Measurements from ENCODE around the gene HDGFL2.
"Not testable (repeated sequence)": the region's sequence is repeated elsewhere in the genome, so short reads cannot be mapped to it uniquely, and the experiment has no call there.

HDGFL2 gene

GRCh38 chr19:4529924-4530522, 57.9 kb downstream of the HDGFL2 start:
- in situ Hi-C loops (cut with MboI; ENCODE audit: low sequenced_read_pairs): no loop called here

GRCh38 chr19:4531562-4532165, 59.6 kb downstream of the HDGFL2 start:
- in situ Hi-C loops (cut with MboI; ENCODE audit: low sequenced_read_pairs): no loop called here

GRCh38 chr19:4533334-4533733, 61.2 kb downstream of the HDGFL2 start:
- in situ Hi-C loops (cut with MboI; ENCODE audit: low sequenced_read_pairs): no loop called here

GRCh38 chr19:4533835-4534424, 61.8 kb downstream of the HDGFL2 start:
- in situ Hi-C loops (cut with MboI; ENCODE audit: low sequenced_read_pairs): no loop called here

DNA sequence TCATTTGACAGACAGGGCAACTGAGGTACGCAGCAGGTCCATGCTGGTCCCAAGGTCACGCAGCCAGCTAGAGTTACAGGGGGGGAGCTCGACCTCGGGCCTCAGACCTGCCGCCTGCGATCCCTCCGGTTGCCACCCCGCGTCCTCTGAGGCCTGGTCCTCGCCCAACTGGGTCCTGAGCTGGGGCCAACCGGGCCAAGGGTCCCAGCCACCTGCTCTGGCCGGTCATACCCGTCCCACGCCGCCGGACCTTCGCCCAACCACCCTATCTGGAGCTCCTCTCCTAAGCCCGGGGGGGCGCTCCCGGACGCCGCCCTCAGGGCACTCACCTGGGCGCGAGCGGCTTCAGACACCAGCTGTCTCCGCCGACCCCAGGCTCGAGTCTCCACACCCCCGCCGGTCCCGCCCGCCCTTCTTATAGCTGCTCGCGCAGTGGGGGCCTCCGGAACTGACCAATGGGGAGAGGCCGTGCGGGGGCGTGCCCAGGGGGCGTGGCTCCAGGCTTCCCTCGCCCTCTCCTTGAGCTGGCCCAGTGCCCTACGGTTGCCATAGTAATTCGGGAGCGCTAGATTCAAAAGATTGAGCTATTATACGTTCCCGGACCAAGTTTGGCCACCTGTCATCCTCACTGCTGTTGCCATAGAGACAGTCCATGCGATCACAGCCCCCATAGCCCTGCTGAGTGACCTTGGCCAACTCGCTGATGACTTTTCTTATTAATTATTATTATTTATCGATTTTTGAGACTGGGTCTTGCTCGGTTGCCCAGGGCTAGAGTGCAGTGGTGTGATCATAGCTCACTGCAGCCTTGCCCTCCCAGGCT, 63.0 kb downstream of the HDGFL2 start, which contains the start of gene PLIN5:
PLIN5 (minus strand) TSS at position 389 of the 823 bp plus-strand sequence. CDS start 1,150 bp downstream, outside the sequence.
- in situ Hi-C loops (cut with MboI; ENCODE audit: low sequenced_read_pairs): no loop called here

DNA sequence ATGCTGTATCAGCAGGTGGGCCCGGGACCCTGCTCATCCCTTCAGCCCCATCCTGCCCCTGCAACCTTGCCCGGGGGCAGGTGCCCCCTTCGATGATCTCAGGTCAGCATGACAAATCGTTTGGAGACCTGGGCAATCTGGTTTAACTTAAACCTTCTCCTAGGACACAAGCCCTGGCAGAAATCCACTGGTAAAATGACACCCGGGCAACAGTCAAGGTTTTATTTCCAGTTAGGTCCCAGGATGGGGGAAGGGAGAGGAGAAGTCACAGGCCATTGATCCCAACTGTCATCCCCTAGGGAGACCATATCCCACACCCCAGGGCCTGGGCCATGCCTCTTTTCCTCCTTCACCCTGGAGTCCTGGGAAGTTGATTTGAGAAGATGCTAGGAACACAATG, 64.7 kb downstream of the HDGFL2 start:
- in situ Hi-C loops (cut with MboI; ENCODE audit: low sequenced_read_pairs): no loop called here

DNA sequence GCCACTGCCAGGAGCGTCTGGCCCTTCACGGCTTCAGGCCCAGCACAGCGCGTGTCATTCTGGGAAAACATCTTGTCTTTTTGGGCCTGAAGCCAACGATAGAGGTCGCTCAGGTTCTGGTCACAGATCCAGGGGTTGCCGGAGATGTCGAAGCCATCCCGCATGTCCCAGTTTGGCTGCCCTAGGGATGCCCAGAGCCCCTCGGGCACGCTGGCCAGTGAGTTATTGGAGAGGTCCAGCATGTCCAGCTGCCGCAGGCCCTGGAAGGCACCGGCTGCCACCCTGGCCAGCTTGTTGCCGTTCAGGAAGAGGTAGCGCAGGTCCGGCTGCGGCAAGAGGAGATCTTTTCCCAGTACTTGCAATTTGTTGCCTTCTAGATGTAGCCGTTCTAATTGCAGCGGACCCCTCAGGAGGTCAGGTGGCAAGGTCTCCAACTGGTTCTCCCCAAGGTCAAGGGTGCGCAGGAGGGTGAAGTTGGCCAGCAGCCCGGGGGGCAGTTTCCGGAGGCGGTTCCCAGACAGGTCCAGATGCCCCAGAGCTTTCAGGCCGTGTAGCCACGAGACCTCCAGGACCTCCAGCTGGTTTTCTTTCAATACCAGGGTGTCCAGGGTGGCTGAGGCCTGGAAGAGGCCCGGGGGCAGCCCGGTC, 66.0 kb downstream of the HDGFL2 start:
- in situ Hi-C loops (cut with MboI; ENCODE audit: low sequenced_read_pairs): no loop called here

GRCh38 chr19:4538601-4538954, 66.5 kb downstream of the HDGFL2 start:
- in situ Hi-C loops (cut with MboI; ENCODE audit: low sequenced_read_pairs): no loop called here

DNA sequence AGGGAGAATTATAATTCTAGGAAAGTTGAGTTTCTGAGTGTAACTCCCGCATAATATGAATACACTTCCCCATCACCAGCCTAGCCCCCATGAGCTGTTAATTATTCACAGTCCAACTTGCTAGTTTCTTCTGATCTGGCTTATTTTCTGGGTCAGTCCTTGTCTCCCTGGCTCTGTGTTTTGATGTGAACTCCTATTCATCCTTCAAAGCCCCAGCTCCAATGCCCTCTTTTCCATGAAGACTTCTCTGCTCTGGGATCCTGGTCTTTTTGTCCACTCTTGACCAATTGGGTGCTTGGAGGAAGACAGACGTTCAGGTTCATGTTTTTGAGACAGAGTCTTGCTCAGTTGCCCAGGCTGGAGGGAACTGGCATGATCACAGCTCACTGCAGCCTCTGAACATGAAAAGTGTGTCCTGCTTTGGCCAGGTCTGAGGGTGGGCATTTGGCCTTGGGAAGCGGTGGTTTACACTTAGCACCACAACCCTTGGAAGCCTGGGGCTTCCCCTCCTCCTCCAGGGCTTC, 67.1 kb downstream of the HDGFL2 start:
- in situ Hi-C loops (cut with MboI; ENCODE audit: low sequenced_read_pairs): no loop called here

DNA sequence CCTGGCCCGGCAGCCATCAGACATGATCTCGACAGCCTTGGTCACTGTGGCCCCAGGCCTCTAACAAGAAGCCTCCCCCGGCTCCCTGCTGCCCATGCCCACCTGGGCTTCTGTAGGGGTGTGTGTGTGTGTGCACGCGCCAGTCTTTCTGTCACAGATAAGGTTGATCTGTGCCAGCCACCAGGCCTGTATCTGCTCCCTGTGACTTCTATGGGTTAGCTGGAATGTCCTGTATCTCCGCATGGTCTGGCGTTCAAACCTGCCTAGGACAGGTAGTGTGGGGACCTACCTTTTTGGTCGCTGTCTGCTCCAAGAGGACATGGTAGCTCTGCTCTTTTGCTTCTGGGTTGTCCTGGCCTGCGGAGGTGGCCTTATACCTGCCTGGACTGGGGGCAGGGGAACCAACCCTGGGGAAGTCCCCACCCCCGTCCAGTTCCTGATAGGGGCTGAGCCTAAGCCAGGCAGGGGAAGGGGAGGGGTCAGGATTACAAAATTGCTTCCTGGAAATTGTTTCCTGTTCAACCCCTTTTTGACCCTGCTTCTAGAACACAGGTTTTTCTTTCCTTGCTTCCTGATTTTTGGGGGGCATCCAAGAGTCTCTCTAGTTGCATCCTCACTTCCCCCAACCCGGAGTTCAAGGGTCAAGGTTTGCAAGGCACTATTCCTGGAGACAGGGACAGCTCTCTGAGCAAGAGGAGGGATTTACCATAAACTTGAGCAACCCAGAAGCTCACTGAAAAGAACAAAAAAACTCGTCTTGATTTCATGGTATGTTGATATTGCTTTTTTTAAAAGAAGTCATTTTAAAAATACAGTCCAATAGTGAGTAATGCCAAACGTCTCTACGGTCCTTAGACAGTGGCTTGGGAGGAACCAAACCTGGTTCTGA, 67.8 kb downstream of the HDGFL2 start, which contains the start of gene LRG1:
LRG1 (minus strand) TSS at position 344 of the 889 bp plus-strand sequence; CDS start at position 321, 23 bp downstream.
- in situ Hi-C loops (cut with MboI; ENCODE audit: low sequenced_read_pairs): no loop called here

DNA sequence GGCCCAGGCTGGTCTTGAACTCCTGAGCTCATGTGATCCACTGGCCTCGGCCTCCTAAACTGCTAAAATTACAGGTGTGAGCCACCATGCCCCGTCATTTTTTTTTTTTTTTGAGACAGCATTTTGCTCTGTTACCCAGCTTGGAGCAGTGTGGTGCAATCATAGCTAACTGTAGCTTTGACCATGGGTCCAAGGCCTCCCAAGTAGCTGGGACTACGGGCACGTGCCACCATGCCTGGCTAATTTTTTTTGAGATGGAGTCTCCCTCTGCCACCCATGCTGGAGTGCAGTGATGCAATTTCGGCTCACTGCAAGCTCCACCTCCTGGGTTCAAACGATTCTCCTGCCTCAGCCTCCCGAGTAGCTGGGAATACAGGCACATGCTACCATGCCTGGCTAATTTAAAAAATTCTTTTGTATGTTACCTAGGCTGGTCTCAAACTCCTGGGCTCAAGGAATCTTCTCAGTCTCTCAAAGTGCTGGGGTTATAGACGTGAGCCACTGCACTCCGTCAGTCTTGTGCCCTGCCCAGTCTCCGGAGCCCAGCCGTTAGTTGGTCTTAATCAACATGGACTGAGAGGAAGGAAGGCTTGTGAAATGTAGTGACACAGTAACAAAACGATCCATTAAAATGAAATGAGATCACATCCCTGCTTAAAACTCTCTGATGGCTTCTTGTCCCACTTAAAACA, 69.2 kb downstream of the HDGFL2 start:
- in situ Hi-C loops (cut with MboI; ENCODE audit: low sequenced_read_pairs): no loop called here

- in situ Hi-C loops (cut with MboI; ENCODE audit: low sequenced_read_pairs): not testable (repeated sequence)
These were observed 69.7 kb downstream of the HDGFL2 start for GRCh38 chr19:4541806-4542145.

DNA sequence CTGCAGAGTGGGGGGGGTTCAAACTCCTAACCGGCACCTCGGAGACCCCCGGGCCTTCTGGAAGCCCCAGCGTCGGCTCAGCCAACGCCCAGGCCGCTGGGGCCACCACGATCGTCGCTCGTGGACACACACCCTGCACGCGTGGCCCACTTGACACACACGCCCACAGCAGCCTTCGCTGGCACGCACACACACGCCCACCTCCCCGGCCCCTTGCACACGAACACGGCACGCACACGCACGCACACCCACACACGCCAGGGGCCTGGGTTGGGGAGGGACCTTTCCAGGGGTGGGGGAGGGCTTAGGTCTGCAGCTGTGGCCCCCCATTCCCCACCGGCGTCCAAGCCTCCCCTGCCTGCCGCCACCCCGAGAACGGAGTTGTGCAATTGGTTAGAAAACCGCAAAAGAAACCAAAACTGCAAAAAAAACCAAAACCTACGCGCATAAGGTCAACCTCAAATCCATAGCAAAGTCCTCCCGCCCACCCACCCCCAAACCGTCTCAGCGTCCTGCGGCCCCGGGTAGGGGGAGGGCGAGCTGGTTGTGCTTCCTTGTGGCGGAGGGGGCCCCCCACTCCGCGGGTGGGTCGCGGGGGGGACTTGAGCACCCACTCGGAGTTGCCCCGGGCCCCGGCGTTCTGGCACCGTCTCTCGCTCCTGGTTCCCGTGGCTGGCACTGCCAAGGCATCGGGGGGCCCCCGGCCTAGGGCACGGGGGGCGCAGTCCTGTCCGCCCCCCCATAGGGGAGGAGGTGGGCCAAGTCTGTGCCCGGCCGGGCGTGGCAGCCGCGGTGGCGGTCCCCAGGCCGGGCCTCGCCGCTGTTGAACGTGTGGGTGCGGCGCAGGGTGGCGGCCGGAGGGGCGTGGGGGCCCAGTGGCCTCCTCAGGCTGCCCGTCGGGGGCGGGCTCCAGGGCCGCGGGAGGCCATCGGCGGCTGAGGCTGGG, 71.1 kb downstream of the HDGFL2 start:
- in situ Hi-C loops (cut with MboI; ENCODE audit: low sequenced_read_pairs): no loop called here

- in situ Hi-C loops (cut with MboI; ENCODE audit: low sequenced_read_pairs): no loop called here
These were observed 71.9 kb downstream of the HDGFL2 start for GRCh38 chr19:4543842-4544647.

GRCh38 chr19:4547303-4548237, 75.5 kb downstream of the HDGFL2 start:
- in situ Hi-C loops (cut with MboI; ENCODE audit: low sequenced_read_pairs): no loop called here

DNA sequence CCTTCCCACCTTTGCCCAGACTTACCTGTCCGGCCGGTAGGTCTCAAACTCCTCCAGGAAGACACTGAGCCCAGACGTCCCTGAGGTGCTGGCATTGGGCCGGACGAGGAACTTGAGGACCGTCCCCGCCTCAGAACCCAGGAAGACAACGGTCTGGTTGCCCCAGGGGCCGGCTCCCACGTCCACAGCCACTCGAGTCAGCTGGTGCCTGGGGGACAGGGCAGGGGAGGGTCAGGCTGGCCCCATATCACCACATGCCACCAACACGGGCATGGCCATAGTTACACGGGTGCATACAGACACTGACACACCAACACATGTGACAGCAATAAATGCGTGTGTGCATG, 76.1 kb downstream of the HDGFL2 start:
- in situ Hi-C loops (cut with MboI; ENCODE audit: low sequenced_read_pairs): no loop called here
